Hematopoietic multipotent progenitor cell treated with erythropoietin and hydrocortisone succinate and interleukin-3 and kit ligand, for 4 days (in vitro differentiated cells): ENCODE results near the gene ABHD16A.

Experiments
- DNase-seq: peaks from one replicate; pipeline ENCODE4 v3.0.0-alpha.2; 2015

Gene ABHD16A

DNA sequence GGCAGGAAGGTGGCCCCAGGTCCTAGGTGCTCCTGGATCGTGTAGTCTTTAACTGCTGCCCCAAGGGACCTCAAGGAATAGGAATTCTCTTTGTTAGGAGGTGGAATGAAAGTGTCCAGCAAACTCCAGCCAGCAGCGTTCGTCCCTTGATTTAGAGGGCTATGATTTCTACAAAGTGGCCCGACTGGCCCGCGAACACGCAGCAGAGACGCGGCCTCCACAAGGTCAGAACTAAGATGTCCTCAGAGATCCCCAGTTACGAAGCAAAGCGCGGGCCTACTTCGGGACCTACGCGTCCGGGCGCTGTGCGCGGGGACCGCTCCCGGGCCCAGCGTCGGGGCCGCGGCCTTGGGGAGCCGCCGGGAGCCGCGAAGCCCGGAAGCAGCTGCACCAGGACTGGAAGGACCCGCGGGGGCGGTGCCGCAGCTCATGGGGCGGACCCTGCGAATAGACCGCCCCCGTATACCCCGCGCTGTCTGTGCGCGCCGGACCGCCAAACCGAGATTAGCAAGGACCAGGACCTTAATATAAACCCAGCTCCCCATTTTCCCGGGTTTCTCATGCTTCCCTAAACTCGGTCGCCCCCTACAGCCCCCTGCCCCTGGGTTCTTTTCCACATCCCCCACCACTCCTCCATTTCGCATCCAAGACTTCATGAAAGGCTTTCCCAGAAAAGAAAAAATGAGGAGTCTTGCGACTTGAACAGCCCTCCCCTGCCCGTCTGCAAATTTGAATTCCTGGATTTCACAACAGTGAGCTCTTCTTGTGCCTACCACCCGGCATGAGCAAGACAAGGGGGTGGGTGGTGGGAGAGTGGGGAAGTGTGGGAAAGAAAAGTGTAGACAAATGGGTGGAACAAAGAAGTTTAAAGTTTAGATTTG, 42.5 kb downstream of the ABHD16A start, which contains the start of gene C6orf47:
Gene C6orf47 (minus strand): TSS at position 398 of the 881 bp plus-strand sequence. CDS start 831 bp downstream, outside the sequence.
- DNase-seq, result peak; percentile 95

DNA sequence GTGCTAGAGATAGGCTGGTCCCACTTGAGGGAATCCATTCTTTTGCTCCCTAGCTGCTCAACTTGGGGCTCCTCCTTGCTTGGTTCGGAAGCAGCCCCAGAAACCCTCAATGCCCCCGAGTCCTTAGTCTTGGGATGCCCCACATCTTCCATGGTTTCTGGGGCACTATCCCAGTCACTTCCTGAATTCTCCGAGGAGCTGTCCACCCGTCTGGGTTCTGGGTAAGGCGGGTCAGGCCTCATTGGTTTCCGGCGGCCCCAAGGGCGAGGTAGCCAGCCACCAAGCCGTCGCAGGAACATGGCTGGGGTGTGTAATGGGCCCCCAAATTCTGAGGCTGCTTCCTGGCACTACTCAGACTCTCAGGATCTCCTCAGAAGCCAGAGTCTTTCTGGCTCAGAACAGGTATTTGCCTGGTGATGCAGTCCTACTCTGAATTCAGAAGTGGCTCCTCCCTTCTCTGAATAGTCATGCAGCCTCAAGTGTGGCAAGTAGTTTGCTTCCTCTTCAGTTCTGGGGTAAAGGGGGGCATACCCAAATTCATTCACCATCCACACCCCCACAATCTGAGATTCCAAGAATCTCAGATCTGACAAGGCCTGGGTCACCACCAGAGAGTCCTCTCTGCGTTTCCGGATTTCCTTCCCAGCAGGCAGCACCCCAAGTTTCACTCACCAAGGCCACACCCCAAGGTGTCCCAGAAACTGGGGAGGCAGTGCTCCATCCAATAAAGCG, 43.3 kb downstream of the ABHD16A start:
- peak; percentile 66 for DNase-seq

DNA sequence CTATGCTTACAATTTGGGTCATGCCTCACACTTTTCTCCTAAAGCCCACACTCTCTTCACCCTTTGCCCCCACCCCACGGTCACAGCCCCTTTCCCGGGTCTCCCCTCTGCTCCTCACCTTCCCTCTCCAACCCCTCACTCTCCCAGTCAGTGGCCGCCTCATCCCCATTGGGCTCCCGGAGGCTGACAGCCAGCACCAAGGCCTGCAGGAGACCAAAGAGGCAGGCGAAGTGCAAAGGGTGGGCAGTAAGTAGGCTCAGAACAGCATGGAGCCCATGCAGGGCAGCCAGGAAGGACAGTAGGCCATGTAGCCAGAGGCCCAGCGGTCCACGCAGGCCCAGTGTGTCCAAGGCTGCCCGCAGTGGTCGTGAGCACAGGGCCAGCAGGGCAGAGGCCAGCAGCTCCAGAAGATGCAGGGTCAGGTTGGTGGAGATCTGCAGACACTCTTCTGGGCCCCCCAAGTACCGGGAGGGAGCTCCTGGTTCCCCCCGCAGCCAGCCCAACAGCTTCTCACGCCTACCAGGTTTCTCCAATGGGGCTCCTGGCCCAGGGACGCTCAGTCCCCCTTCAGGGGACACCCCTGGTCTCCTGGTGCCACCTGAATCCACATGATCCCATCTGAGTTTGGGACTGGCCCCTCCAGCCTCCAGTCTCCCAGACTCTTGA, 44.0 kb downstream of the ABHD16A start:
- no peak for DNase-seq

DNA sequence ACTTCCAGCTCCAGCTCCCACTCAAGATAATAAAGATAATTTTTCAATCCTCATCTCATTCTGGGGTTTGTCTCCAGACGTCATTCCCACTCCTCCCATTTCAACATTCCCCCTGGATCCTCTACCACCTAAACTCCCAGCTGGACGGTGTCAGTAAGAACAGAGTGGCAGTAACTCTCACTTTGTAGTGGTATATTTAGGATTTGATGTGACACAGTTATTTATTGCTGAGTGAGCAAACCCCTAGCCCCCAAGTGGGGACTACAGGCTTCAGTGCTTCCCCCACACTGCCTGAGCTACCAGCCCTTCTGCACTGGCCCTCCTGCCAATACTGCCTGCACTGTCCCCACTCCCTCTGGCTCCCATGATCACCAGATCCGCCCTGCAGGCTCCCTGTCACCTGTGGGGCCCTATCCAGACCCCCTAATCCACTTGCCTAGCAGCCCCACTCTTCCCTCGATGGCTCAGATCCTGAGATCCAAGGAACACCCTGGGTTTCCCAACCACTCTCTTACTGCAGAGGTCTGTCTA, 44.9 kb downstream of the ABHD16A start:
- no peak for DNase-seq

DNA sequence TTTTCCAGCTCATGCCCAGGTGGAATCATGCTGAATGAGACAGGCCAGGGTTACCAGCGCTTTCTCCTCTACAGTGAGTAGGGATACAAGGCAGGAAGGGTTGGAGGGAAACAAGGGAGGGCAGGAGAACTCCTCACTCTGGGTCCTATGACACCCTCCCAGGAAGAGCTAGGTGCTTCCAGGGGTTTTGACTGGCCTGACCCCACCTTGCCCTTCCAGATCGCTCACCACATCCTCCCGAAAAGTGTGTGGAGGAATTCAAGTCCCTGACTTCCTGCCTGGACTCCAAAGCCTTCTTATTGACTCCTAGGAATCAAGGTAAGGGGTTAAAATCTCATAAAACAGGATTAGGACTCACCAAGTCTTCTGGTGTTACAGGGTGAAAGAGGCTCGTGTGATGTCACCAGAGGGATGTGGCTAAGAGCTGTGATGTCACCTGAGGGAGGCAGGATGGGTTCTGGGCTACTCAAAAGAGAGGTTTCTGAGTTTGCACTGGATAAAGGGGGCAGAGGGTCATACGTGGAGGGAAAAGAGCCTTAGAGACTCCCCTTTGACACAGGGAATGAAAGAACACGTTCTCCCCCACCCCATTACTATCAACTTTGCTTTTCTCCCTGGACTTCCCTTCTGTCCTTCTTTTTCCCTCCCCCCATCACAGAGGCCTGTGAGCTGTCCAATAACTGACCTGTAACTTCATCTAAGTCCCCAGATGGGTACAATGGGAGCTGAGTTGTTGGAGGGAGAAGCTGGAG, 45.5 kb downstream of the ABHD16A start:
- DNase-seq, result peak; percentile 35

DNA sequence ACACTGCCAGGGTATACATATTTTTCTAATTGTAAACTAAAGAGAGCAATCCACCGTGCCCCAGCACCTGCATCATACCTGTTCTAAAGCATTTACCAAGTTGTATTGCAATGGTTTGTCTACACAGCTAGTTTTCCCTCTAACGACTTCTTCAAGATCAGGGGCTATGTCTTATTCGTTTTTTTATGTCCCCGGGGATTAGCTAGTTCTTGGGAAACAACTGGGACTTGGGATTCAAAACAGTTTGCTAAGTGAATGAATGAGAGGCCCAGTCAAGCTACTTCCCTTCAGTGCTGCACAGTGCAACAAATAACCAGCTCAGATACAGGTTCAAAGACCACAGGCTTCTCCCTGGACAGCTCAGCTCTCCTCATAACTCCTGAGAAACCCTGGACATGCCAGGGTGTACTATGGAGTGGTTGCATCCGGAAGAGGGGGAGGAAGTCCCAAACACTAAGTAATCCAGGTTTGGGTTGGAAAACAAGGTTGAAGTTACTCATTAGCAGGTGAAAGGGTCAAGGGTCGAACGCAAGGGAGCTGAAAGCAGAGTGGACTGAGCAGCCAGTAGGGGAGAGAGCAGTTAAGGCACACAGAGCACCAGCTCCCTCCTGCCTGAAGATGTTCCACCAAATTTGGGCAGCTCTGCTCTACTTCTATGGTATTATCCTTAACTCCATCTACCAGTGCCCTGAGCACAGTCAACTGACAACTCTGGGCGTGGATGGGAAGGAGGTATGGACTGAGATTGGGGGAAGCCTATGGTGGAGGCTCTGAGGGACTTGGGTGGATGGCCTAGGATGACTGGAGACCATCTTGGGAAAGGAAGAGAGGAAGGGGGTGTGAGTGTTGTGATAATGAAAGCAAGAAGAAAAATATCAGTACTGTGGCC, 47.5 kb downstream of the ABHD16A start, which contains the start of gene APOM:
Gene APOM (plus strand): TSS at position 546 of the 889 bp plus-strand sequence. CDS start 73 bp downstream, at position 619.
- no peak for DNase-seq

DNA sequence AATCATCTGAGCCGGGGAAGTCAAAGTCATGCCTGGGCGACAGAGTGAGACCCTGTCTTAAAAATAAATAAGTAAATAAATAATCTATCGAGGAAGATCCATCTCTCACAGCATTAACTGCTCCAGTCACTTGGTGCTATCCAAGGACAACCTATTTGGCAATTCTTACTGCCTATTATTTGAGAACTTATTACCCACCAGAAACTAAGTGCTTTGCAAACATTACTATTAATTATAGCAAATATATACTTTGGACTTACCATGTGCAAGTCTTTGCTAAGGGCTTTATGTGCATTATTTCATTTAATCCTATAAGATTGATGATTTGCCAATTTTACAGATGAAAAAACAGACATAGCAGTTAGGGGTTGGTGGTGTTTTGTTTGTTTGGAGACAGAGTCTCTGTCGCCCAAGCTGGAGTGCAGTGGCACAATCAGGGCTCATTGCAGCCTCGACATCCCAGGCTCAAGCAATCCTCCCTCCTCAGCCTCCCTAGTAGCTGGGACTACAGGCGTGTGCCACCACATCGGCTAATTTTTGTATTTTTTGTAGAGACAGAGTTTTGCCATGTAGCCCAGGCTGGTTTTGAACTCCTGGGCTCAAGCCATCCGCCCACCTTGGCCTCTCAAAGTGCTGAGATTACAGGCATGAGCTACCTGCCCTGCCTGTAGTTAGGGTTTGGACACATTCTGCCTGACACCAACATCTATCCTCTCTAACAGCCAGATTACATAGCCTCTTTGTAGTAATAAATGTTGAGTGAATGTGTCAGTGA, 48.4 kb downstream of the ABHD16A start:
- DNase-seq, result no peak

DNA sequence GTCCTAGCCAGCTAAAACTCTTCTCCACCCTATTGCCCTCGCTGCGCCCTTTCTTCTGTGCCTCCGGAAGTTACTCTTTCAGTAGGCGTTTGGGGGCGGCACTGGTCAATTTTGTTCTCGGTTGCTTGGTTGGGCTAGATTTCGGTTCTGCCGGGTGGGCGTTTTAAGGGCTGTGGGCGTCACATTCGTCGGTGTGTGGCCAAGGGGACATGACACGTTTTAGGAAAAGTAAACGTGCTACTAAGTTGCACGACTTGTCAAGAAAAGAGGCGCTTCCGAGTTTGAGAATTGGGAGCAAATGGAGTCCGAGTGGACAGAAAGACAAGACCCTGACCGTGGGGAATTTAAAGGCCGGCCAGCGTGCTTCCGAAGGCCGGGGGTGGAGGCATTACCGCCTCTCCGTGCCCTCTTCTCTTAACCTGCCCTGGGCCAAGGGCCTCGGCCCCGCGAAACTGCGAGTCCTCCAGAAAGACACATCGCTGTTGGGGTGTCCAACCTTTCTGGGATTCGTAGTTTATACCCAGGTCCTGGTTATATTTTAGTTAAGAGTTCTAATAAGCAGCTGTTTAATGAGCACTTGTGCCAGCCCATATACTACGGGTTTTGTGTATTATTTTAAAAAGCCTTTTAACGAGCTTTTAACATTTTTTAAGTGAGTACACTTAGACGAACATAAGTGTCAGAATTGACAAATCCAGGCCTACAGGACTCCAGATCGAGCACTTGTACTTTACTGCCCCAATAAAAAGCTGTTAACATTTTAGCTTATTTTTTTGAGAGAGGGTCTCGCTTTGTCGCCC, 50.0 kb downstream of the ABHD16A start:
- peak; percentile 98 for DNase-seq

DNA sequence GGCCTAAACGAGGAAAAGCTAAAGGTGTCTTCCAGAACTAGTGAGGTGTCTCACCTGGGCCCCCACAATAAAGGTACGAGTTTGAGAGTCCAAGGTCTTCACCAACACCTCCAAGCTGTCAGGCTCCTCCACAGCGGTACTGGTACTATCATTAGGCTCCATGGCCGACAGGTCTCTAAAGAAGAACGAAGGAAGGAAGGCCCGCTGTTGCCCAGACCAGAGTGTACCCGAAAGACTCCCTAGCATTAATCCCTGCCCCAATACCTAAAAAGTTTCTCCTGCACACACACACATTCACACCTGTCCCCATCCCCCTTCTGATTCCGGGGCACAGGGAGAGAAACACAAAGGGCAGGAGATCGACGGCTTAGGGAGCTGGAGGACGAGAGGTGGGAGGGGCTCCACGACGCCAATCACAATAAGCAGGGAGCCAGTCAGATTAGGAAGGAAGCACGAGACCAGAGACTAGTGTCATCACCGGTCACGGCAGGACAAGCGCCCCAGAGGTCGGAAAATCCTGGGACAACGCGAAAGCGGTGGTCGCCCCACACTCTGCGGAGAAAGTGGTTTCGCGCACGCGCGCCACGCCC, 51.4 kb downstream of the ABHD16A start:
- peak; percentile 88 for DNase-seq

DNA sequence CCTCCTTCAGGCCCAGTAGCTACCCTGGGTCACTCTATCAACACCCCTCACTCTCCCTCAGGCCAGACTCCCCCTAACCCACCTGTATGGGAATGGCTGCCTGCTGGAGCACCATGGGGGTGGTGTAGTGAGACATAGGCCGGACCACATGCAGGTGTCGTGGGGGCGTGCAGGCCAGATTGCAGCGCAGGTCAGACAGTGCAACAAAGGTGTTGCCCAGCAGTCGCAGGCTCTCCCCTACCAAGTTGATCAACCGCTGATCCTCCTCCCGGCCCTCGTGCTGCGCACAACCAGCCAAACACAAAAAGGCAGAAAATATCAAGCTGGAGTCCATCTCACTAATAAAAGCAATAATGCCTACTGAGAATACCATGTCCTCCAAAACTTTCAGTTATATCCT, 57.8 kb downstream of the ABHD16A start:
- no peak for DNase-seq

DNA sequence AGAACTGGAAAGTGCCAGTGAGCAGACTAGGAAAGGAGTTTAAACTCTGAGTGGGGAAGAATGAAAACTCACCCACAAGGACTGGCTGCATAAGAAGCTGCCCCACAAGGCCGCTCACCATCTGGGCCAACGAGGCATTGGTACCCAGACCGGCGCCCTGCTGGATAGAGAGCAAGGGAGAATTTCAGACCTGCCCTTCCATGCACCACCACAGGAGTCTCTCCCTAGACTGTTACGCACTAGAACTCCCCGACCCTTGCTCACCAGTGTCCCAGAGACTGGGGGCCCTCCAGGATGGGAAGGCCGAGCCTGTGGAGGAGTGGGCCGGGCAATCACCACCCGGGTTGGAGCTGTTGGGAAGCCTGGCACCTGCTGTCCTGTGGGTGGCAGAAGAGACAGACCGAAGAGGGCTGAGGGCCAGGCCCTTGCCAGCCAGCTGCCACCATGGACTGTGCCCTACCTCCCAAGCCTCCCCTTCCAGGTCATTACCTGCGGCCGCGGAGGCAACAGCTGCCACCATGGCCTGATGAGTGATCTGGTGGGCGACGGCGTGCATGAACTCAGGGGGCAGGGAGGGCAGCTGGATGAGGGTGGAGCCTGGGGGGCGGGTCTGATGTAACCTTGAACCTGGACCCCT, 59.2 kb downstream of the ABHD16A start:
- no peak for DNase-seq

DNA sequence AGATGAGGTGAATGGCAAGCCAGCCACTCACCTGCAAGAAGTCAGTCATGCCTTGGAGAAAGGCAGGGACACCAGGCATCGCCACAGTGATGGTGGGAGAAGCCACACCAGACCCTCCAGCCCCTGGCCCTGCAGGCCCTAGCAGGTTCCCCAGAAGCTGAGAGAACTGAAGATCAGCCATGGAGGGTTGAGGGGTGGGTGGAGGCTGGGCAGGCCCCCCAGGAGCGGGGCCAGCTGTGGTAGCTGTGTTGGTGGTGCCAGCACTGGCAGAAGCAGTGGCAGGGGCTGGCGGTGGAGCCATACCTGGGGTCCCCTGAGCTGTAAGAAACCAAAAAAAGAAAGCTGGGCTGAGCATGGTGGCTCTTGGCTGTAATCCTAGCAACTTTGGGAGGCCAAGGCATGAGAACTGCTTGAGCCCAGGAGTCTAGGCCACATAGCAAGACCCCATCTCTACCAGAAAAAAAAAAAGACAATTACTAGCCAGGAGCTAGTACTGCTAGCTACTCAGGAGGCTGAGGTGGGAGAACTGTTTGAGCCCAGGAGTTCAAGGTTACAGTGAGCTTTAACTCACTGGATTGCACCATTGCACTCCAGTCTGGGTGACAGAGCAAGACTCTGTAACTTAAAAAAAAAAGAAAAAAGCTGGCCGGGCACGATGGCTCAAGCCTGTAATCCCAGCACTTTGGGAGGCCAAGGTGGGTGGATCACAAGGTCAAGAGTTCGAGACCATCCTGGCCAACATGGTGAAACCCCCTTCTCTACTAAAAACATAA, 60.1 kb downstream of the ABHD16A start:
- DNase-seq, result no peak

DNA sequence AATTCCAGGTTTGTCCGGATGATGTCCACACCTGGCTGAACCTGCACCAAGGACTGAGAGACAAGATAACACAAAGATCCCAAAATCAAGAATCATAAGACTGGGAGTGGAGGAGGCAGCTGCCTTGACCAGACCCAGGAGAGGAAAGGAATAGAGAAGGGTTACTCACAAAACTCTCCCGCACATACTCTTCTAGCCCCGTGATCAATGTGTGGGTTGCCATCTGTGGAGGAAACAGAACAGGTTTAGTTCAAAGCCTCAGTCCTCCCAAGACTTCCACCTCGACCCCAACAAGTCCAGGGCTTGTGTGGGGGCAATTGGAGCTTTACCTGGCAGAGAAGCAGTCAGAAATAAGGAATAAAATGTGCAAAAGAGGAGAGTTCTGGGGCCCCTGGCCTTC, 61.8 kb downstream of the ABHD16A start:
- no peak for DNase-seq

DNA sequence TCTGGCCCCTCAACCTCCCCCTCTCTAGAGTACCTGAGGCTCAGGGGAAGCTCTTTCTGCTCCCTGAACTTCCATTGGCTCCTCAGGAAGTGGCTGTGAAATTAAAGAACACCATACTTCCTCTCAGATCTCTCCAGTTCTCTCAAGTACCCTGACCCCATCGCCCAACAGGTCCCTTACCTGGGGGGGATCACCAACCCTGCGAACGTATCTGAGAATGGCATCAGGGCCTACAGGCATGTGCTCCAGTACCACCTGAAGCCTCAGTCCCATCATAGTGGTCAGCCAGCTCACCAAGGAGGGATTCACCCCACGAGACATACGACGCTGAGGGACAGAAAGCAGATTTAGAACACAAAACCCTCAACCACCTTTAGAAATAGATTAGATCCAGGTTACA, 62.5 kb downstream of the ABHD16A start:
- DNase-seq, result no peak

DNA sequence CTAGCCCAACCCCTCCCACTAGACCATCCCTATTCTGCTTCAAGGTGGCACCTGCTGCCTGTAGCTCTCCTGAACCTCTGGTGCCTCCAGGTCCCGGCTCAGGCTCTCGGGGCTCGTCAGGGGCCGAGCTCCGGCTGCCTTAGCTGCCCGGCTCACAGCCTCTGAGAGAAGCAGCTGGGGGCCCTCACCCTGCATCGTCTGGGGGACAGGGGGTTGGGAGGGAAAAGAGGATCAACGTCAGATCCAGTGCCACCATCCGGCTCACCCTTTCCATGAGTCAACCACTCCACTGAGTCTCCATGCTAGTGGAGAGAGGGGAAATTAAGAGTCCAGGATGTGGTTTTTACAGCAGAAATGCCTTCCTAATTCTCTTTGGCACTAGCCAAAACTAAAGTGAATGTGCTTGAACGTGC, 63.7 kb downstream of the ABHD16A start:
- no peak for DNase-seq

DNA sequence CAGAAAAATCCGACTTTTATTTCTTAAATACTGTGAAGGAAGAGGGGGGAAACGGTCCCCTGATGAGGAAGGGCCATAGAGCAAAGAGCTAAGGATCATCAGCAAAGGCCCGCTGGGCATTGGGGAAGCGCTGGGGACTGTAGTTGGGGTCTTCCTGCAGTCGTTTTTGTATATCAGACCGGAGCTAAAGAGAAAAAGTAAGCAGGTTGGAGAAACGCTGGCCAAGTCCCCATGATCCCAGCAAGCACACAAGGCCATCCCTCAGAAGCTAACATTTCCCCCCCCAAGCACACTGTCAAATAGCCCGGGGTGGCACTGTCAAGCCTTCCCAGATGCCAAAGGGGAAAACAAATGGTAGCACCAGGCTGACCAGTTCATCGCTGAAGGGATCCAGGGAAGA, 64.1 kb downstream of the ABHD16A start:
- DNase-seq, result no peak
